ENCODE measurements around the gene DPP6.

Gene DPP6

GRCh38 chr7:154864523-154864891 is 812.3 kb downstream of the DPP6 start:
- no peak for TF ChIP-seq CTCF (IDR thresholded peaks at IDR 0.05; ENCODE audit: control insufficient read depth, extremely low read depth, insufficient read depth)
- no peak overlapping the region for H3K4me3 ChIP-seq (ENCODE audit: low read depth, low read length)
- no peak for DNase-seq (ENCODE audit: low read depth)

GRCh38 chr7:154865984-154866685 is 813.9 kb downstream of the DPP6 start:
- no peak overlapping the region for H3K4me3 ChIP-seq (ENCODE audit: low read depth, low read length)
- TF ChIP-seq CTCF (IDR thresholded peaks at IDR 0.05; ENCODE audit: control insufficient read depth, extremely low read depth, insufficient read depth), result no peak
- DNase-seq (ENCODE audit: low read depth), result no peak

GRCh38 chr7:154867068-154867467 is 814.9 kb downstream of the DPP6 start:
- no peak for DNase-seq (ENCODE audit: low read depth)
- no peak overlapping the region for H3K4me3 ChIP-seq (ENCODE audit: low read depth, low read length)
- no peak for TF ChIP-seq CTCF (IDR thresholded peaks at IDR 0.05; ENCODE audit: control insufficient read depth, extremely low read depth, insufficient read depth)

- H3K4me3 ChIP-seq (ENCODE audit: low read depth, low read length), result no peak overlapping the region
- no peak for DNase-seq (ENCODE audit: low read depth)
- no peak for TF ChIP-seq CTCF (IDR thresholded peaks at IDR 0.05; ENCODE audit: control insufficient read depth, extremely low read depth, insufficient read depth)
Measured at GRCh38 chr7:154868921-154869320, 816.7 kb downstream of the DPP6 start.

- TF ChIP-seq CTCF (IDR thresholded peaks at IDR 0.05; ENCODE audit: control insufficient read depth, extremely low read depth, insufficient read depth), result no peak
- DNase-seq (ENCODE audit: low read depth), result no peak
Measured at GRCh38 chr7:154869436-154869835, 817.2 kb downstream of the DPP6 start.

GRCh38 chr7:154871507-154871906 is 819.3 kb downstream of the DPP6 start:
- no peak for DNase-seq (ENCODE audit: low read depth)
- H3K4me3 ChIP-seq (ENCODE audit: low read depth, low read length), result no peak overlapping the region
- no peak for TF ChIP-seq CTCF (IDR thresholded peaks at IDR 0.05; ENCODE audit: control insufficient read depth, extremely low read depth, insufficient read depth)

More at GRCh38 chr7:154869436-154869835, 817.2 kb downstream of the DPP6 start:
- H3K4me3 ChIP-seq (ENCODE audit: low read depth, low read length), result no peak overlapping the region

All from LNCaP clone FGC (cell line).